GM10266 (cell line): Measurements from ENCODE around the gene NUP54.

Experiments used
- DNase-seq: peaks from one replicate; pipeline ENCODE4 v3.0.0; 2012; ENCODE audit errors: extremely low spot score
- TF ChIP-seq, protein P1 (sequence below): IDR thresholded peaks from 2 replicates; pipeline ENCODE4 v1.5.1; 2012; ENCODE audit warnings: mild to moderate bottlenecking, low read depth; ENCODE audit not compliant: control insufficient read depth, insufficient read depth; ENCODE audit errors: missing control alignments

Gene NUP54, protein sequence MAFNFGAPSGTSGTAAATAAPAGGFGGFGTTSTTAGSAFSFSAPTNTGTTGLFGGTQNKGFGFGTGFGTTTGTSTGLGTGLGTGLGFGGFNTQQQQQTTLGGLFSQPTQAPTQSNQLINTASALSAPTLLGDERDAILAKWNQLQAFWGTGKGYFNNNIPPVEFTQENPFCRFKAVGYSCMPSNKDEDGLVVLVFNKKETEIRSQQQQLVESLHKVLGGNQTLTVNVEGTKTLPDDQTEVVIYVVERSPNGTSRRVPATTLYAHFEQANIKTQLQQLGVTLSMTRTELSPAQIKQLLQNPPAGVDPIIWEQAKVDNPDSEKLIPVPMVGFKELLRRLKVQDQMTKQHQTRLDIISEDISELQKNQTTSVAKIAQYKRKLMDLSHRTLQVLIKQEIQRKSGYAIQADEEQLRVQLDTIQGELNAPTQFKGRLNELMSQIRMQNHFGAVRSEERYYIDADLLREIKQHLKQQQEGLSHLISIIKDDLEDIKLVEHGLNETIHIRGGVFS

GRCh38 chr4:76148142-76148865 is at the start of gene NUP54:
Gene NUP54, minus strand, starts transcription at chr4:76148397. Its CDS starts 23 bp downstream, at chr4:76148374.
- TF ChIP-seq, protein P1, sequence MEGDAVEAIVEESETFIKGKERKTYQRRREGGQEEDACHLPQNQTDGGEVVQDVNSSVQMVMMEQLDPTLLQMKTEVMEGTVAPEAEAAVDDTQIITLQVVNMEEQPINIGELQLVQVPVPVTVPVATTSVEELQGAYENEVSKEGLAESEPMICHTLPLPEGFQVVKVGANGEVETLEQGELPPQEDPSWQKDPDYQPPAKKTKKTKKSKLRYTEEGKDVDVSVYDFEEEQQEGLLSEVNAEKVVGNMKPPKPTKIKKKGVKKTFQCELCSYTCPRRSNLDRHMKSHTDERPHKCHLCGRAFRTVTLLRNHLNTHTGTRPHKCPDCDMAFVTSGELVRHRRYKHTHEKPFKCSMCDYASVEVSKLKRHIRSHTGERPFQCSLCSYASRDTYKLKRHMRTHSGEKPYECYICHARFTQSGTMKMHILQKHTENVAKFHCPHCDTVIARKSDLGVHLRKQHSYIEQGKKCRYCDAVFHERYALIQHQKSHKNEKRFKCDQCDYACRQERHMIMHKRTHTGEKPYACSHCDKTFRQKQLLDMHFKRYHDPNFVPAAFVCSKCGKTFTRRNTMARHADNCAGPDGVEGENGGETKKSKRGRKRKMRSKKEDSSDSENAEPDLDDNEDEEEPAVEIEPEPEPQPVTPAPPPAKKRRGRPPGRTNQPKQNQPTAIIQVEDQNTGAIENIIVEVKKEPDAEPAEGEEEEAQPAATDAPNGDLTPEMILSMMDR = no peak
- DNase-seq = peak; percentile 90

DNA sequence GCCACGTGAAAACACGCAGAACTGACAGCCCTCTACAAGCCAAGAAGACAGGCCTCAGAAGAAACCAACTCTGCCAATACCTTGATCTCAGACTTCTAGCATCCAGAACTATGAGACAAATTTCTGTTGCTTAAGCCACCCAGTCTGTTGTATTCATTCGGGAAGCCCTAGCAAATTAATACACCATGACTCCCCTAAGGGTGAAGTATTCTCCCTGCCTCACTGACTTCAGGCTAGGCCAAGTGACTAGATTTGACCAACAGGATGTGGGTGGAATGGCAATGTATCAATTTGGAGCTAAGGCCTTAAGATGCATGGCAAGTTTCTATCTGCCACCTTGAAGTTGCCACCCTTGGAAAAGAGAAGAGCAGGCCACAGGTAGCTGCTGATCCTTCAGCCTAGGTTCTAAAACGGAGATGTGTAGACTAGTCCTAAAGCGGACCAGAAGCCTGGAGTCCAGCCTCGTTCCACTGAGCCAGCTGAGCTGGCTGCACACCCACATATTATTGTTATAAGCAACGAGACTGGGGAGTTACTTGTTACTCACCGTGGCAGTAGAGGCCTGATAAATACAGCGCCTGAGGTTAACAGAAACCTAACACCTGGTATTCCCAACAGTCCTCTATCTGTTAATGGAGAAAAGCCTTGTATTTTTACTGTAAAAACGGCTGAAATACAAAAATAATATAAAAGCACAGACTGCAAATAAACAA is 49.0 kb upstream of the NUP54 start:
- TF ChIP-seq, protein P1 = no peak
- no peak for DNase-seq

DNA sequence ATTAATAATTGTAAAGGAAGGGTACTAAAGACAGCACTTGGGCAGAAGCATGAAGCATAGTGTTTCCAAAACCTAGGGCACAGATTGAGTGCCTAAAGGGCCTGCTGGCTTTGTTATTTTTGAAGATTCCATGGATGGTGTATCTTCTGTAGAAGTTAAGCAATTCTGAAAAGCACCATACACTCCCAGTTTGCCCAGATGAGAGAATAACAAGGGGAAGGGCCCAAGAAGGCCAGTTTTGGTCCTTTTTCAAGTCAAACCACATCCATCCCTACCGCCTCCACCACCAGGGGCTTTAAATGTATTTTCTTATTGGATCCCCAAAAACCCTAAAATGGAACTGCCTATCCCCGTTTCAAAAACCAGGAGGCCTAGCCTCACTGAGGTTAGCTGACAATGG is 48.2 kb upstream of the NUP54 start:
- TF ChIP-seq, protein P1 = no peak
- no peak for DNase-seq

GRCh38 chr4:76195326-76195725 is 47.1 kb upstream of the NUP54 start:
- no peak for DNase-seq
- TF ChIP-seq, protein P1 = no peak

GRCh38 chr4:76194325-76194724 is 46.1 kb upstream of the NUP54 start:
- no peak for DNase-seq
- TF ChIP-seq, protein P1 = no peak

DNA sequence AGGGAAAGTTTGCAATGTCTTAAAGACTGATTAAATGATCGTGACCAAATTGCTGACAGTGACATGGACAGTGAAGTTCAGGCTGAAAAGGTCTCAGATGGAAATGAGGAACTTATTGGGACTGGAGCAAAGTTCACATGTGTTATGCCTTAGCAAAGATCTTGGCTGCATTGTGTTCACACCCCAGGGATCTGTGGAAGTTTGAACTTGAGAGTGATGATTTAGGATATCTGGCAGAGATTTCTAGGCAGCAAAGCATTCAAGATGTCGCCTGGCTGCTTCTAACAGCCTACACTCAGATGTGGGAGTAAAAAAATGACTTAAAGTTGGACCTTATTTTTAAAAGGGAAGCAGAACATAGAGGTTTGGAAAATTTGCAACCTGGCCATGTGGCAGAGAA is 44.0 kb upstream of the NUP54 start:
- DNase-seq = no peak

More for the DNA sequence above, 44.0 kb upstream of the NUP54 start:
- TF ChIP-seq, protein P1 = no peak
